ENCODE measurements around the gene BLMH. TPM values are rescaled to one million over a fixed set of nuclear protein-coding genes. Genes with fewer than 3 reads are reported as not detected.

BLMH gene
- total RNA-seq, 1 experiment from 2014 or later: 33.7 TPM

- no peak for TF ChIP-seq CTCF (IDR thresholded peaks at IDR 0.05; ENCODE audit: unreplicated experiment)
- CTCF ChIA-PET: no interaction called here
- DNase-seq: no peak
- Mint-ChIP-seq H3K27me3 (ENCODE audit: unreplicated experiment) (no peaks in the 10 kb centered on the region), H3K36me3 (ENCODE audit: insufficient read depth, unreplicated experiment) (peaks cover 20% of the 10 kb centered on the region), H3K9me3 (ENCODE audit: low read depth, unreplicated experiment) (no peaks in the 10 kb centered on the region), H3K4me3 (ENCODE audit: low read depth, unreplicated experiment) (no peak overlapping the region), H3K27ac (ENCODE audit: unreplicated experiment) (no peak overlapping the region), H3K4me1 (ENCODE audit: low read depth, unreplicated experiment) (no peaks in the 10 kb centered on the region)
- BruUV-seq (replicated peaks): no TSS peak
- intact Hi-C loops (cut with micrococcal nuclease; ENCODE audit: unreplicated experiment): no loop called here
Observed at GRCh38 chr17:30275911-30276310, 15.8 kb downstream of the BLMH start.

- peaks cover 21% of the 10 kb centered on the region for H3K36me3 Mint-ChIP-seq (ENCODE audit: insufficient read depth, unreplicated experiment)
- H3K9me3 Mint-ChIP-seq (ENCODE audit: low read depth, unreplicated experiment): no peaks in the 10 kb centered on the region
- intact Hi-C loops (cut with micrococcal nuclease; ENCODE audit: unreplicated experiment): no loop called here
- DNase-seq: no peak
- TF ChIP-seq CTCF (IDR thresholded peaks at IDR 0.05; ENCODE audit: unreplicated experiment): no peak
- no TSS peak for BruUV-seq (replicated peaks)
- no peaks in the 10 kb centered on the region for H3K27me3 Mint-ChIP-seq (ENCODE audit: unreplicated experiment)
- H3K4me1 Mint-ChIP-seq (ENCODE audit: low read depth, unreplicated experiment): no peaks in the 10 kb centered on the region
- CTCF ChIA-PET: interaction anchor here (1.0 kb wide), 1 partner anchor 10 kb away, joined by 3 read pairs; no protein-coding TSS in a partner anchor
- no peak overlapping the region for H3K4me3 Mint-ChIP-seq (ENCODE audit: low read depth, unreplicated experiment)
- no peak overlapping the region for H3K27ac Mint-ChIP-seq (ENCODE audit: unreplicated experiment)
Observed at GRCh38 chr17:30274887-30275286, 16.9 kb downstream of the BLMH start.

GRCh38 chr17:30273373-30273772 is 18.4 kb downstream of the BLMH start:
- BruUV-seq (replicated peaks): no TSS peak
- TF ChIP-seq CTCF (IDR thresholded peaks at IDR 0.05; ENCODE audit: unreplicated experiment): no peak
- no peak for DNase-seq
- CTCF ChIA-PET: no interaction called here
- no peaks in the 10 kb centered on the region for H3K9me3 Mint-ChIP-seq (ENCODE audit: low read depth, unreplicated experiment)
- no peaks in the 10 kb centered on the region for H3K4me1 Mint-ChIP-seq (ENCODE audit: low read depth, unreplicated experiment)
- H3K27me3 Mint-ChIP-seq (ENCODE audit: unreplicated experiment): no peaks in the 10 kb centered on the region
- no peak overlapping the region for H3K27ac Mint-ChIP-seq (ENCODE audit: unreplicated experiment)
- H3K4me3 Mint-ChIP-seq (ENCODE audit: low read depth, unreplicated experiment): no peak overlapping the region
- intact Hi-C loops (cut with micrococcal nuclease; ENCODE audit: unreplicated experiment): no loop called here
- H3K36me3 Mint-ChIP-seq (ENCODE audit: insufficient read depth, unreplicated experiment): peaks cover 26% of the 10 kb centered on the region

DNA sequence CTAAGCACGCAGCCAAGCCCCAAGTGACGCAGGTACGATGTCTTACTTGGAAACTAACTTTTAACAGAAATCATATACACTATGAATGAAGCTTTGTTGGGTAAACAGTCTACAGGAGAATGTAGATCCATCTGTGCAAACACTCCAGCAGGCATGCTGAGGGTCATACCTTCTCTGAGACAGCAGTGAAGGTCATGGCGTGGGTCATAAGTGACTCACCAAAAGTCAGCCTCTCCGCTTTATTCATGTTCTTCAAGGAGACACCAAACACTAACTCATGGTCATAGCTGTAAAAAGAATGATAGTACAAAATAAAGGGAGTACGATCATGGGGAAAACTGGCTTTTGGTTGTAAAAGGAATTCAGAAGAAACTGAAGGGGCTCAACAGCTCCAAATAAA is 20.6 kb downstream of the BLMH start:
- intact Hi-C loops (cut with micrococcal nuclease; ENCODE audit: unreplicated experiment): no loop called here
- no peak overlapping the region for H3K4me3 Mint-ChIP-seq (ENCODE audit: low read depth, unreplicated experiment)
- DNase-seq: no peak
- H3K36me3 Mint-ChIP-seq (ENCODE audit: insufficient read depth, unreplicated experiment): peaks cover 26% of the 10 kb centered on the region
- H3K9me3 Mint-ChIP-seq (ENCODE audit: low read depth, unreplicated experiment): no peaks in the 10 kb centered on the region
- TF ChIP-seq CTCF (IDR thresholded peaks at IDR 0.05; ENCODE audit: unreplicated experiment): no peak
- H3K27ac Mint-ChIP-seq (ENCODE audit: unreplicated experiment): no peak overlapping the region
- BruUV-seq (replicated peaks): no TSS peak
- H3K27me3 Mint-ChIP-seq (ENCODE audit: unreplicated experiment): no peaks in the 10 kb centered on the region
- CTCF ChIA-PET: no interaction called here
- H3K4me1 Mint-ChIP-seq (ENCODE audit: low read depth, unreplicated experiment): no peaks in the 10 kb centered on the region
